HG03558 (cell line): ENCODE measurements around the gene BANF1.
A peak's percentile ranks its signal among the peaks of the same experiment; 100 is the strongest.

Experiments used
- ATAC-seq: cut with Tn5 transposase; IDR thresholded peaks from one replicate; pipeline ENCODE4 v1.9.1; 2021; ENCODE audit warnings: moderate number of reproducible peaks; ENCODE audit not compliant: unreplicated experiment; ENCODE audit errors: extremely low read depth

Gene BANF1

GRCh38 chr11:65977621-65978390 lies 24.5 kb upstream of the BANF1 start:
- ATAC-seq = no peak

GRCh38 chr11:65978391-65979238 lies 23.7 kb upstream of the BANF1 start:
- no peak for ATAC-seq

GRCh38 chr11:65979261-65979759 lies 23.0 kb upstream of the BANF1 start:
- no peak for ATAC-seq

- ATAC-seq = no peak
Observed at GRCh38 chr11:65981101-65981740, 21.1 kb upstream of the BANF1 start.

GRCh38 chr11:65981972-65982823 lies 20.1 kb upstream of the BANF1 start:
- ATAC-seq = no peak

- no peak for ATAC-seq
Observed at GRCh38 chr11:65982824-65983588, 19.3 kb upstream of the BANF1 start.

- no peak for ATAC-seq
Observed at GRCh38 chr11:65983589-65983987, 18.7 kb upstream of the BANF1 start.

GRCh38 chr11:65987336-65987735 lies 15.0 kb upstream of the BANF1 start:
- no peak for ATAC-seq

GRCh38 chr11:65988791-65989592 lies 13.3 kb upstream of the BANF1 start:
- ATAC-seq = peak; percentile 73

- ATAC-seq = no peak
Observed at GRCh38 chr11:65992056-65992455, 10.2 kb upstream of the BANF1 start.

- ATAC-seq = no peak
Observed at GRCh38 chr11:65997286-65997685, 5.0 kb upstream of the BANF1 start.

GRCh38 chr11:66002648-66003225 lies 434 bp downstream of the BANF1 start:
- ATAC-seq = no peak

- ATAC-seq = no peak
Observed at GRCh38 chr11:66003291-66003690, 988 bp downstream of the BANF1 start.

- no peak for ATAC-seq
Observed at GRCh38 chr11:66004186-66004585, 1.9 kb downstream of the BANF1 start.

GRCh38 chr11:66006134-66006890 lies 4.0 kb downstream of the BANF1 start:
- ATAC-seq = no peak

- no peak for ATAC-seq
Observed at GRCh38 chr11:66006891-66007176, 4.5 kb downstream of the BANF1 start.

- no peak for ATAC-seq
Observed at GRCh38 chr11:66007201-66007634, 4.9 kb downstream of the BANF1 start.

GRCh38 chr11:66008095-66008467 lies 5.8 kb downstream of the BANF1 start:
- no peak for ATAC-seq
